Lower leg skin (tissue), 3 donors: ENCODE results near the gene SCFD2.

Source experiments
- POLR2A ChIP-seq, 2 donors: fragments of 450-650 bp; IDR thresholded peaks; one replicate each; pipeline ENCODE4 v1.6.1; 2016 to 2017; ENCODE audit warnings: antibody characterized with exemption in 2 of 2, mild to moderate bottlenecking in 1 of 2, moderate library complexity in 1 of 2
- TF ChIP-seq, protein P1 (sequence below), 3 donors: fragments of 450-650 bp; IDR thresholded peaks; one replicate each; pipeline ENCODE4 v1.5.1; 2016; ENCODE audit warnings: antibody characterized with exemption in 3 of 3, mild to moderate bottlenecking in 3 of 3, moderate library complexity in 2 of 3

DNA sequence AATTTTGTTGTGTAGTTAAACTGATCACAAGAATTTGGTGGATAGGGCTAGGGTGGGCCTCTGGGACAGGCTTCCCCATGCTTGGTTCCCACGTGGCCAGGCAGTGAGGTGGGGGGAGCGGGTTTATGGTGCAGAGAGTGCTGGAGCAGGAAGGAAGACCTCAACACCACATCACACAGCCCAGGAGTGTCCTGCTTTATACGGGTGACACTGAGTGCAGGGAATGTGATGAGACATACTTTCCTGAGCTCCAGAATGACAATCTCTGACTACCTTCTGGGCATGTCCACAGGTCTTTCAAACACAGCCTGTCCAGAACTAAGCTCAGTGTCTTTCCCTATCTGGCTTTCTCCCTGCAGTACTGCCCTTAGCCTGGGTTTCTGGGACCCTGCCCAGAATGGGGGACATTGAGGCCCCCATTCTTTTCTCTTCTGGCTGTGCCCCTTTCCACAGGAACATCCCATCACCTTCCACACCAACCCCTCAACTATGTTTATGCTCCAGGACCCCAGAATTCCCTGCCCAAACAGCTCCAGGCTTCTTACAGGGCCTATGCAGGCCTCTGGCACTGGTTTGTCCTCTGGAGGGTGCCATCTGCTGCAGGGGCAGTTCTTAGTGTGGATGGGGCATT, 540.3 kb downstream of the SCFD2 start:
- no peak for TF ChIP-seq POLR2A (IDR thresholded peaks at IDR 0.05)
- TF ChIP-seq, protein P1, sequence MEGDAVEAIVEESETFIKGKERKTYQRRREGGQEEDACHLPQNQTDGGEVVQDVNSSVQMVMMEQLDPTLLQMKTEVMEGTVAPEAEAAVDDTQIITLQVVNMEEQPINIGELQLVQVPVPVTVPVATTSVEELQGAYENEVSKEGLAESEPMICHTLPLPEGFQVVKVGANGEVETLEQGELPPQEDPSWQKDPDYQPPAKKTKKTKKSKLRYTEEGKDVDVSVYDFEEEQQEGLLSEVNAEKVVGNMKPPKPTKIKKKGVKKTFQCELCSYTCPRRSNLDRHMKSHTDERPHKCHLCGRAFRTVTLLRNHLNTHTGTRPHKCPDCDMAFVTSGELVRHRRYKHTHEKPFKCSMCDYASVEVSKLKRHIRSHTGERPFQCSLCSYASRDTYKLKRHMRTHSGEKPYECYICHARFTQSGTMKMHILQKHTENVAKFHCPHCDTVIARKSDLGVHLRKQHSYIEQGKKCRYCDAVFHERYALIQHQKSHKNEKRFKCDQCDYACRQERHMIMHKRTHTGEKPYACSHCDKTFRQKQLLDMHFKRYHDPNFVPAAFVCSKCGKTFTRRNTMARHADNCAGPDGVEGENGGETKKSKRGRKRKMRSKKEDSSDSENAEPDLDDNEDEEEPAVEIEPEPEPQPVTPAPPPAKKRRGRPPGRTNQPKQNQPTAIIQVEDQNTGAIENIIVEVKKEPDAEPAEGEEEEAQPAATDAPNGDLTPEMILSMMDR (IDR thresholded peaks at IDR 0.05): no peak
